ENCODE measurements around the gene ENPP6. TPM values are rescaled to one million over a fixed set of nuclear protein-coding genes. Genes with fewer than 3 reads are reported as not detected.

ENPP6 gene
- total RNA-seq (2014; rRNA removed; shearing (Covaris generic)) (0.23 TPM in 1 of 2 replicates, not detected in the other), polyA plus RNA-seq (2016; fragmentation: Nextera tagmentation; extraction: Ambion mirVana) (0.05 and 0.11 TPM in 2 replicates)
- long read RNA-seq, partial matches to known transcripts, result 0 of 1 reads
- long read RNA-seq, other reads (novel, unspliced or antisense), result 0 of 1 reads

DNA sequence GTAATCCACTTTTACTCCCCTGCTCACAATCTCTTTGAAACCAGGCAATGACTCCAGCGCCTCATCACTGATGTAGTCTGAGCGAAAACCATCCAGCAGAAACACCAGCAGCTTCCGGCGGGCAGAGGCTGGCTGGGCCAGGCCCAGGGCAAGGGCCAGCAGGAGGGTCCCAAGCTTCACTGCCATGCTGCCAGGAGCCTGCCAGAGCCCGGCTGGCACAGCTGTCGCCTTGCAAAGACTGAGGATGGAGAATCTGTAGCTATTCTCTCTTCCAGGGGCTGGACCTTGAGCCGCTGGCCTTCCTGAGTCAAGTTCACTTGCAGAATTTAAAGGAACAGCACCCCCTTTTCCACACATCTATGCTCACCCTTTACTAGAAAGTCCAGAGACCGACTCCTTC is at the start of gene ENPP6:
ENPP6 (minus strand) TSS at position 240 of the 400 bp plus-strand sequence; CDS start at position 186, 54 bp downstream.
- H3K4me3 ChIP-seq, result no peak within 1 kb of the TSS
- Mint-ChIP-seq H3K36me3 (ENCODE audit: low read depth) (no peaks in the 10 kb centered on the region; the same call in 2 of the 3 replicates), H3K27ac (no peak within 1 kb of the TSS), H3K27me3 (ENCODE audit: insufficient read depth, low read depth, poor library complexity) (peaks cover 2% of the 10 kb centered on the region), H3K4me3 (no peak within 1 kb of the TSS), H3K4me1 (peaks cover 19% of the 10 kb centered on the region), H3K9me3 (peaks cover 9% of the 10 kb centered on the region; the same call in 2 of the 3 replicates)
- H4K20me1 ChIP-seq (replicated peaks; ENCODE audit: insufficient read depth), result no peaks in the 10 kb centered on the region
- no peaks in the 10 kb centered on the region; the same call in 1 of the 2 replicates for H3K36me3 ChIP-seq (ENCODE audit: insufficient read depth)
- no peak within 1 kb of the TSS for H3K4me2 ChIP-seq
- H3F3A ChIP-seq (replicated peaks; ENCODE audit: low read depth), result no peaks in the 10 kb centered on the region
- H3K27me3 ChIP-seq (ENCODE audit: insufficient read depth), result no peaks in the 10 kb centered on the region
- H3K4me1 ChIP-seq (ENCODE audit: insufficient read depth), result no peaks in the 10 kb centered on the region; the same call in 1 of the 2 replicates
- H2AFZ ChIP-seq, result peak within 1 kb of the TSS; percentile 76
- no peaks in the 10 kb centered on the region for H3K79me2 ChIP-seq (replicated peaks; ENCODE audit: insufficient read depth)
- ATAC-seq (no peak), DNase-seq (ENCODE audit: low spot score) (no peak)
- TF ChIP-seq EZH2phosphoT487 (IDR thresholded peaks at IDR 0.05; ENCODE audit: unreplicated experiment) (no peak), ZNF114 (CRISPR knock-in tag; IDR thresholded peaks at IDR 0.05) (no peak), ZNF331 (CRISPR knock-in tag; IDR thresholded peaks at IDR 0.05; ENCODE audit: low read depth) (no peak), POLR2AphosphoS5 (IDR thresholded peaks at IDR 0.05; ENCODE audit: low read depth) (no peak), EZH2 (IDR thresholded peaks at IDR 0.05; ENCODE audit: low read depth, unreplicated experiment) (no peak), NANOG (IDR thresholded peaks at IDR 0.05; ENCODE audit: borderline replicate concordance) (no peak), CREB1 (CRISPR knock-in tag; IDR thresholded peaks at IDR 0.05; ENCODE audit: low read depth) (no peak), JUNB (IDR thresholded peaks at IDR 0.05; ENCODE audit: unreplicated experiment) (no peak), STAT1 (IDR thresholded peaks at IDR 0.05; ENCODE audit: unreplicated experiment) (no peak)
- TF ChIP-seq, protein P1, sequence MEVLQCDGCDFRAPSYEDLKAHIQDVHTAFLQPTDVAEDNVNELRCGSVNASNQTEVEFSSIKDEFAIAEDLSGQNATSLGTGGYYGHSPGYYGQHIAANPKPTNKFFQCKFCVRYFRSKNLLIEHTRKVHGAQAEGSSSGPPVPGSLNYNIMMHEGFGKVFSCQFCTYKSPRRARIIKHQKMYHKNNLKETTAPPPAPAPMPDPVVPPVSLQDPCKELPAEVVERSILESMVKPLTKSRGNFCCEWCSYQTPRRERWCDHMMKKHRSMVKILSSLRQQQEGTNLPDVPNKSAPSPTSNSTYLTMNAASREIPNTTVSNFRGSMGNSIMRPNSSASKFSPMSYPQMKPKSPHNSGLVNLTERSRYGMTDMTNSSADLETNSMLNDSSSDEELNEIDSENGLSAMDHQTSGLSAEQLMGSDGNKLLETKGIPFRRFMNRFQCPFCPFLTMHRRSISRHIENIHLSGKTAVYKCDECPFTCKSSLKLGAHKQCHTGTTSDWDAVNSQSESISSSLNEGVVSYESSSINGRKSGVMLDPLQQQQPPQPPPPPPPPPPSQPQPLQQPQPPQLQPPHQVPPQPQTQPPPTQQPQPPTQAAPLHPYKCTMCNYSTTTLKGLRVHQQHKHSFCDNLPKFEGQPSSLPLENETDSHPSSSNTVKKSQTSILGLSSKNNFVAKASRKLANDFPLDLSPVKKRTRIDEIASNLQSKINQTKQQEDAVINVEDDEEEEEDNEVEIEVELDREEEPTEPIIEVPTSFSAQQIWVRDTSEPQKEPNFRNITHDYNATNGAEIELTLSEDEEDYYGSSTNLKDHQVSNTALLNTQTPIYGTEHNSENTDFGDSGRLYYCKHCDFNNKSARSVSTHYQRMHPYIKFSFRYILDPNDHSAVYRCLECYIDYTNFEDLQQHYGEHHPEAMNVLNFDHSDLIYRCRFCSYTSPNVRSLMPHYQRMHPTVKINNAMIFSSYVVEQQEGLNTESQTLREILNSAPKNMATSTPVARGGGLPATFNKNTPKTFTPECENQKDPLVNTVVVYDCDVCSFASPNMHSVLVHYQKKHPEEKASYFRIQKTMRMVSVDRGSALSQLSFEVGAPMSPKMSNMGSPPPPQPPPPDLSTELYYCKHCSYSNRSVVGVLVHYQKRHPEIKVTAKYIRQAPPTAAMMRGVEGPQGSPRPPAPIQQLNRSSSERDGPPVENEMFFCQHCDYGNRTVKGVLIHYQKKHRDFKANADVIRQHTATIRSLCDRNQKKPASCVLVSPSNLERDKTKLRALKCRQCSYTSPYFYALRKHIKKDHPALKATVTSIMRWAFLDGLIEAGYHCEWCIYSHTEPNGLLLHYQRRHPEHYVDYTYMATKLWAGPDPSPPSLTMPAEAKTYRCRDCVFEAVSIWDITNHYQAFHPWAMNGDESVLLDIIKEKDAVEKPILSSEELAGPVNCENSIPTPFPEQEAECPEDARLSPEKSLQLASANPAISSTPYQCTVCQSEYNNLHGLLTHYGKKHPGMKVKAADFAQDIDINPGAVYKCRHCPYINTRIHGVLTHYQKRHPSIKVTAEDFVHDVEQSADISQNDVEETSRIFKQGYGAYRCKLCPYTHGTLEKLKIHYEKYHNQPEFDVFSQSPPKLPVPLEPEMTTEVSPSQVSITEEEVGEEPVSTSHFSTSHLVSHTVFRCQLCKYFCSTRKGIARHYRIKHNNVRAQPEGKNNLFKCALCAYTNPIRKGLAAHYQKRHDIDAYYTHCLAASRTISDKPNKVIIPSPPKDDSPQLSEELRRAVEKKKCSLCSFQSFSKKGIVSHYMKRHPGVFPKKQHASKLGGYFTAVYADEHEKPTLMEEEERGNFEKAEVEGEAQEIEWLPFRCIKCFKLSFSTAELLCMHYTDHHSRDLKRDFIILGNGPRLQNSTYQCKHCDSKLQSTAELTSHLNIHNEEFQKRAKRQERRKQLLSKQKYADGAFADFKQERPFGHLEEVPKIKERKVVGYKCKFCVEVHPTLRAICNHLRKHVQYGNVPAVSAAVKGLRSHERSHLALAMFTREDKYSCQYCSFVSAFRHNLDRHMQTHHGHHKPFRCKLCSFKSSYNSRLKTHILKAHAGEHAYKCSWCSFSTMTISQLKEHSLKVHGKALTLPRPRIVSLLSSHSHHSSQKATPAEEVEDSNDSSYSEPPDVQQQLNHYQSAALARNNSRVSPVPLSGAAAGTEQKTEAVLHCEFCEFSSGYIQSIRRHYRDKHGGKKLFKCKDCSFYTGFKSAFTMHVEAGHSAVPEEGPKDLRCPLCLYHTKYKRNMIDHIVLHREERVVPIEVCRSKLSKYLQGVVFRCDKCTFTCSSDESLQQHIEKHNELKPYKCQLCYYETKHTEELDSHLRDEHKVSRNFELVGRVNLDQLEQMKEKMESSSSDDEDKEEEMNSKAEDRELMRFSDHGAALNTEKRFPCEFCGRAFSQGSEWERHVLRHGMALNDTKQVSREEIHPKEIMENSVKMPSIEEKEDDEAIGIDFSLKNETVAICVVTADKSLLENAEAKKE (CRISPR knock-in tag; IDR thresholded peaks at IDR 0.05), result no peak
- TF ChIP-seq, protein P2, sequence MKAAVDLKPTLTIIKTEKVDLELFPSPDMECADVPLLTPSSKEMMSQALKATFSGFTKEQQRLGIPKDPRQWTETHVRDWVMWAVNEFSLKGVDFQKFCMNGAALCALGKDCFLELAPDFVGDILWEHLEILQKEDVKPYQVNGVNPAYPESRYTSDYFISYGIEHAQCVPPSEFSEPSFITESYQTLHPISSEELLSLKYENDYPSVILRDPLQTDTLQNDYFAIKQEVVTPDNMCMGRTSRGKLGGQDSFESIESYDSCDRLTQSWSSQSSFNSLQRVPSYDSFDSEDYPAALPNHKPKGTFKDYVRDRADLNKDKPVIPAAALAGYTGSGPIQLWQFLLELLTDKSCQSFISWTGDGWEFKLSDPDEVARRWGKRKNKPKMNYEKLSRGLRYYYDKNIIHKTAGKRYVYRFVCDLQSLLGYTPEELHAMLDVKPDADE (IDR thresholded peaks at IDR 0.05), result no peak
- TF ChIP-seq, protein P3, sequence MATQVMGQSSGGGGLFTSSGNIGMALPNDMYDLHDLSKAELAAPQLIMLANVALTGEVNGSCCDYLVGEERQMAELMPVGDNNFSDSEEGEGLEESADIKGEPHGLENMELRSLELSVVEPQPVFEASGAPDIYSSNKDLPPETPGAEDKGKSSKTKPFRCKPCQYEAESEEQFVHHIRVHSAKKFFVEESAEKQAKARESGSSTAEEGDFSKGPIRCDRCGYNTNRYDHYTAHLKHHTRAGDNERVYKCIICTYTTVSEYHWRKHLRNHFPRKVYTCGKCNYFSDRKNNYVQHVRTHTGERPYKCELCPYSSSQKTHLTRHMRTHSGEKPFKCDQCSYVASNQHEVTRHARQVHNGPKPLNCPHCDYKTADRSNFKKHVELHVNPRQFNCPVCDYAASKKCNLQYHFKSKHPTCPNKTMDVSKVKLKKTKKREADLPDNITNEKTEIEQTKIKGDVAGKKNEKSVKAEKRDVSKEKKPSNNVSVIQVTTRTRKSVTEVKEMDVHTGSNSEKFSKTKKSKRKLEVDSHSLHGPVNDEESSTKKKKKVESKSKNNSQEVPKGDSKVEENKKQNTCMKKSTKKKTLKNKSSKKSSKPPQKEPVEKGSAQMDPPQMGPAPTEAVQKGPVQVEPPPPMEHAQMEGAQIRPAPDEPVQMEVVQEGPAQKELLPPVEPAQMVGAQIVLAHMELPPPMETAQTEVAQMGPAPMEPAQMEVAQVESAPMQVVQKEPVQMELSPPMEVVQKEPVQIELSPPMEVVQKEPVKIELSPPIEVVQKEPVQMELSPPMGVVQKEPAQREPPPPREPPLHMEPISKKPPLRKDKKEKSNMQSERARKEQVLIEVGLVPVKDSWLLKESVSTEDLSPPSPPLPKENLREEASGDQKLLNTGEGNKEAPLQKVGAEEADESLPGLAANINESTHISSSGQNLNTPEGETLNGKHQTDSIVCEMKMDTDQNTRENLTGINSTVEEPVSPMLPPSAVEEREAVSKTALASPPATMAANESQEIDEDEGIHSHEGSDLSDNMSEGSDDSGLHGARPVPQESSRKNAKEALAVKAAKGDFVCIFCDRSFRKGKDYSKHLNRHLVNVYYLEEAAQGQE (IDR thresholded peaks at IDR 0.05; ENCODE audit: unreplicated experiment), result no peak
- TF ChIP-seq, protein P4, sequence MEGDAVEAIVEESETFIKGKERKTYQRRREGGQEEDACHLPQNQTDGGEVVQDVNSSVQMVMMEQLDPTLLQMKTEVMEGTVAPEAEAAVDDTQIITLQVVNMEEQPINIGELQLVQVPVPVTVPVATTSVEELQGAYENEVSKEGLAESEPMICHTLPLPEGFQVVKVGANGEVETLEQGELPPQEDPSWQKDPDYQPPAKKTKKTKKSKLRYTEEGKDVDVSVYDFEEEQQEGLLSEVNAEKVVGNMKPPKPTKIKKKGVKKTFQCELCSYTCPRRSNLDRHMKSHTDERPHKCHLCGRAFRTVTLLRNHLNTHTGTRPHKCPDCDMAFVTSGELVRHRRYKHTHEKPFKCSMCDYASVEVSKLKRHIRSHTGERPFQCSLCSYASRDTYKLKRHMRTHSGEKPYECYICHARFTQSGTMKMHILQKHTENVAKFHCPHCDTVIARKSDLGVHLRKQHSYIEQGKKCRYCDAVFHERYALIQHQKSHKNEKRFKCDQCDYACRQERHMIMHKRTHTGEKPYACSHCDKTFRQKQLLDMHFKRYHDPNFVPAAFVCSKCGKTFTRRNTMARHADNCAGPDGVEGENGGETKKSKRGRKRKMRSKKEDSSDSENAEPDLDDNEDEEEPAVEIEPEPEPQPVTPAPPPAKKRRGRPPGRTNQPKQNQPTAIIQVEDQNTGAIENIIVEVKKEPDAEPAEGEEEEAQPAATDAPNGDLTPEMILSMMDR (conservative IDR thresholded peaks at IDR 0.05; ENCODE audit: low read depth in 2 of 2), result no peak
- H3K9me2 ChIP-seq (ENCODE audit: insufficient read depth), result peaks cover 8% of the 10 kb centered on the region
- H3K27ac ChIP-seq (ENCODE audit: low read depth), result no peak within 1 kb of the TSS
